Measurements from ENCODE around the gene FAM161B.
"Not testable (repeated sequence)": the region's sequence is repeated elsewhere in the genome, so short reads cannot be mapped to it uniquely, and the experiment has no call there.

Gene FAM161B

DNA sequence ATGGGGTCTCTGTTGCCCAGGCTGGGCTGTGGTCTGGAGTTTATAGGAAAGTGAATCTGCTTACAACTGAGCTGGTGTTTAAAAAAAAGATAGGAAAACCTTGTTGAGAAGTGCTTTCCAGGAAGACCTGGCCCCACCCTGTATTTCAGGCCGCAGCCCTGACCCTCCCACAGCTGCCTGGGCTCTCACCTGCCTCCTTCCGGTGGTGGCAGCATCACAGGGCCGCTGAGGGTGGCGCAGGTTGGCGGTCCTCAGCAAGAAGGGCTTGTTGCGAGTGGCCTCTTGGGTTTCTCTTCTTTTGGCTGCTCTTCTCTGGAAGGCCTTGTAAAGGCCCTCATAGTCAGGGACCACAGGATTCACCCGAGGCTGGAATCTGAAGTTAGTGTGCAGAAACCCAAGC lies 7.7 kb downstream of the FAM161B start:
- no peak for DNase-seq

DNA sequence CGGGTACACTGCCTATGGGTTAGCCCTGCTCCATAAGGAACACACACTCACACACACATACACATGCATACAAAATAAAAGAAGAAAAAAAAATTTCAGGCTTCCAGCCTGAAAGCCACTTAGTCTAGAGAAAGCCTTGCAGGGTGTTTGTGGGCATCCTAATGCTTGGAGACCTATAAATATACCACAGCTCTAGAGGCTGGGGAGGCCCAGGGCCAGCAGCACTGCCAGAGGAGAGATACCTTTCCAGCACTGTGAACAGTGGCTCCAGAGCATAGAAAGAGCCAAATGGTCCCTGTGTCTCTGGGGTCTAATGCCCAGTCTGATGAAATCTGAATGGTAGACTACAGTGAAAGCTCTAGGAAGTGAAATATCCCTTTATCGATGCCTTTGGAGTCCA lies 12.9 kb downstream of the FAM161B start:
- DNase-seq, result no peak

GRCh38 chr14:73936548-73936947 lies 13.3 kb downstream of the FAM161B start:
- no peak for DNase-seq

DNA sequence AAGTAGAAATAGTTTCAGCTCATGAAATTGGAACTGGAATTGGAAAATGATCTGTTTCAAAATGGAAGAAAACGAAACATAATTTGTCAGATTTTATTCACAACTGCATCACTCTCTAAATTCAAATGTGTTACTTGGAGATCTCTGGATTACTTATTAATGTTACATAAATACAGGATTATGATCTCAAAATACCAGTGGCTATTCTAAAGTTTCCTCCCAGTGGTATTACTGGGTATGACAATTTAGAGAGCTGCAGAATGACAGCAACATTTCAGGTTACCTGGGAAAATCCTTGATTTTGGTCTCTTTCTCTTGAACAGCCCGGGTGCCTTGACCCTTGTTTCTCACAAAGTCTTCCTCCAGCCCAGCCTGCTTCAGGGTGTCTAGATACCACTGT lies 14.2 kb downstream of the FAM161B start:
- peak; percentile 17 for DNase-seq

GRCh38 chr14:73924337-73924736 lies 25.6 kb downstream of the FAM161B start:
- DNase-seq, result peak; percentile 34

GRCh38 chr14:73919457-73919856 lies 30.4 kb downstream of the FAM161B start:
- not testable (repeated sequence) for DNase-seq

- no peak for DNase-seq
Measured at GRCh38 chr14:73916324-73916723, 33.6 kb downstream of the FAM161B start.

- DNase-seq, result no peak
Measured at GRCh38 chr14:73913256-73913655, 36.6 kb downstream of the FAM161B start.

- DNase-seq, result no peak
Measured at GRCh38 chr14:73909681-73910080, 40.2 kb downstream of the FAM161B start.

GRCh38 chr14:73903028-73903427 lies 46.9 kb downstream of the FAM161B start:
- DNase-seq, result peak; percentile 26

GRCh38 chr14:73896521-73896920 lies 53.4 kb downstream of the FAM161B start:
- peak; percentile 47 for DNase-seq

DNA sequence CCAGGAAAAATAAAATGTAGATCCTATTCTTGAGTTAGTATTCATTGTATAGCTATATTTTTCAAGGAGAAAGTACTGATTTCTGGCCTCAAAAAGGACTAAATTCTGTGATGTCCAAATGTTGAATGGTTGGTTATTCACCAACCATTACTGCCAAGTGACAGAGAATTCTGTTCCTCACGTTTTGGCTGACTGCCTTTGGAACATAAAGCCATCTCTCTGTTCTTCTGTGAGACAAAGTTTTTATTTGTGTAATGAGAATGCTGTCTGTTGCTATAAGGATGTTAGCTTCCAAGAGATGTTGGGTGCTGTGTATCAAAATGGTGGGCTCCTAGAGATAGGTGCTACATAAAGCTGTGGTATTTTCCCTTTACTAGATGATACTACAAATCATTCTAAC lies 54.0 kb downstream of the FAM161B start:
- DNase-seq, result no peak

- not testable (repeated sequence) for DNase-seq
Measured at GRCh38 chr14:73894180-73894687, 55.7 kb downstream of the FAM161B start.

DNA sequence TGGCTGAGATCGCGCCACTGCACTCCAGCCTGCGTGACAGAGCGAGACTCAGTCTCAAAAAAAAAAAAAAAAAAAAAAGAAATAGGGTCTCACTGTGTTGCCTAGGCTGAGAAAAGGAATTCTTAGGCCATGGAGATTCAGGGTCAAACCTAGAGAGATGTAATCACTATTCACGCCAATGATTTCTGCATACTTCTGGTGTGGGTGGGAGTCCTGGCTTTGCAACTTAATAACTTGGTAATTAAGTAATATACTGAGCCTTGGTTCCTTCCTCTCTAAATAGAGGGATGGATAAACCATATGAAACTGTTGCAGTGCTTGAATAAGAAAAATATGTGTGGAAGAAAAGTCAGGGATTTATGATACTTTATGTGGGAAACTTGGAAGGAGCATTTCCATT lies 60.5 kb downstream of the FAM161B start:
- no peak for DNase-seq

GRCh38 chr14:73888971-73889370 lies 60.9 kb downstream of the FAM161B start:
- no peak for DNase-seq

DNA sequence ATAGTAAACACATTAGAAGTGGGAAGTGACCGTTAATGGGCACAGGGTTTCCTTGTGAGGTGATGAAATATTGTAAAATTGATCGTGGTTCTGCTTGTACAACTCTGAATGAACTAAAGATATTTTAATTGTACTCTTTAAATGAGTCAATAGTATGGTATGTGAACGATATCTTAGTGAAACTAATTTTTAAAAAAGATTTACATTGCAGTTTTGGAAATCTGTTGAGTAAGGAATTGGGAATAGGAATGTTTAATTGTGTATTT lies 61.5 kb downstream of the FAM161B start:
- DNase-seq, result no peak

GRCh38 chr14:73887694-73888459 lies 62.0 kb downstream of the FAM161B start:
- DNase-seq, result no peak

DNA sequence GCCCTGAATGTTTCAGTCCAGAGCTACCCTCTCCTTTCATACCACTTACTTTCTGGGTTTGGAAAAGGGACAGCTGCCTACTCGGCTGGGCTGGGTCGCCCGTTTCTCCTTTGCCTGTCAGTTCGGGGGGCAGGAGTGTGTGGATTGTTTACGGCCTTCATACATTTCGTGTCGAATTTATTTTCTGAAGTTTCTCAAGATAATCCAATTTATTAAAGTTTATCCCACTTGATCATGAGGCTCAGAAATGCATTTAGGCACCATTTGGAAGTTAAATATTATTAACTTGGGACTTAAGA lies 62.6 kb downstream of the FAM161B start:
- DNase-seq, result no peak

- DNase-seq, result peak; percentile 99
Measured at GRCh38 chr14:73886449-73887317, 63.2 kb downstream of the FAM161B start, which contains the start of gene ZNF410. ZNF410 (plus strand) TSS chr14:73886859; CDS start chr14:73892176, 5,317 bp downstream.

DNA sequence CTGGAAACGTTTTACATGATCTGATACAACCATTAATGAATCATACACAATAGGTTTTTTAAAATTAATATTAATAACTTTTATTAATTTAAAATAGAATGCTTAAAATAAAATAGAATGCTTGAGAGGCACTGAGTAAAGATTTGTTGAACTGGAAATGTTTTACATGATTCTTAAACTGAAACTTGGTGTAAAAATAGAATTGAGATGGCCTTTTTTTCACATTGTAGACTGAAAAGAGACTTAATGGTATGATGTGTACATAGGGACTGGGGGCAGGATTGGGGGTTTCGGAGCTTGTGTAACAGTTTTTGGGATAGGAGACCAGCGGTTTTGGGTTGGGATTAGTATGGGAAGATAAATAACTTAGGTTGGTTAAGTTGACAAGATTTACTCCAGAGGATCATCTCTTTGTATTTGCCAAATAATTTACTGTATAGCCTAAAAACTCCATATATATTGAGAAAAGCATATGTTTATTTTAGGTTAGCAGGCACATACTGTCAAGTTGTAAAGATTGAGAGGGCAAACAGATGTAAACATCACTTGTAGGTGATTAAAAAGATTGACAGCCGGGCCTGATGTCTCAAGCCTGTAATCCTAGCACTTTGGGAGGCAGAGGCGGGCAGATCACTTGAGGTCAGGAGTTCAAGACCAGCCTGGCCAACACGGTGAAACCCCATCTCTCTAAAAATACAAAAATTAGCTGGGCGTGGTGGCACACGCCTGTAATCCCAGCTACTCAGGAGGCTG lies 65.3 kb downstream of the FAM161B start:
- no peak for DNase-seq

Measured in HCEC 1CT (cell line).